SU-DHL-6 (cell line): ENCODE results near the gene SIGLEC12.

Source experiments
- CTCF ChIP-seq: fragments of 200-600 bp; sonication (generic); IDR thresholded peaks from one replicate; pipeline ENCODE4 v1.5.1; 2017; ENCODE audit warnings: antibody characterized with exemption, mild to moderate bottlenecking, low read length, moderate library complexity; ENCODE audit not compliant: insufficient read depth, poor library complexity, severe bottlenecking
- EZH2phosphoT487 ChIP-seq: fragments of 200-600 bp; sonication (generic), shearing (Covaris generic); conservative IDR thresholded peaks from 2 replicates; pipeline ENCODE4 v1.6.1; 2018; ENCODE audit warnings: mild to moderate bottlenecking, antibody characterized with exemption, low read length, moderate library complexity, mixed read lengths

- TF ChIP-seq CTCF: no peak
- TF ChIP-seq EZH2phosphoT487: no peak
Measured at GRCh38 chr19:51539821-51540366, 38.3 kb upstream of the SIGLEC12 start.
